Measurements from ENCODE around the gene VSIR.

- no peak for TF ChIP-seq CTCF (IDR thresholded peaks at IDR 0.05; ENCODE audit: insufficient read depth, low read length, poor library complexity, severe bottlenecking)
- no peak for TF ChIP-seq EZH2phosphoT487 (conservative IDR thresholded peaks at IDR 0.05; ENCODE audit: low read length)
Measured at GRCh38 chr10:71715026-71715425, 58.3 kb downstream of the VSIR start.
